HEK293 (cell line): ENCODE measurements around the gene NHERF2.

Source experiments
- AEBP2 ChIP-seq: fragments of 450-650 bp; formaldehyde crosslinking; IDR thresholded peaks from 2 replicates; pipeline ENCODE4 v1.5.1; 2016; ENCODE audit warnings: missing biosample characterization, missing genetic modification characterization, borderline replicate concordance
- CTCF ChIP-seq: fragments of 450-650 bp; formaldehyde crosslinking; IDR thresholded peaks from 2 replicates; pipeline ENCODE4 v1.5.1; 2016; ENCODE audit warnings: missing biosample characterization, missing genetic modification characterization
- PBX3 ChIP-seq: sonication (generic); formaldehyde crosslinking; IDR thresholded peaks from 2 replicates; pipeline ENCODE4 v1.8.1; 2022; ENCODE audit warnings: mild to moderate bottlenecking, moderate library complexity, missing genetic modification reagents
- REPIN1 ChIP-seq: fragments of 450-650 bp; formaldehyde crosslinking; IDR thresholded peaks from 2 replicates; pipeline ENCODE4 v1.5.1; 2017; ENCODE audit warnings: missing biosample characterization, missing genetic modification characterization, low read depth
- REST ChIP-seq: fragments of 450-650 bp; formaldehyde crosslinking; IDR thresholded peaks from 2 replicates; pipeline ENCODE4 v1.5.1; 2016; ENCODE audit warnings: missing biosample characterization, missing genetic modification characterization
- TRIM28 ChIP-seq: IDR thresholded peaks from 2 replicates; pipeline ENCODE4 v1.6.1; 2011; ENCODE audit warnings: low read length, control low read depth, borderline replicate concordance
- ZBTB26 ChIP-seq: fragments of 450-650 bp; formaldehyde crosslinking; optimal IDR thresholded peaks from 2 replicates; pipeline ENCODE3; 2016; ENCODE audit warnings: missing biosample characterization, mild to moderate bottlenecking, missing genetic modification characterization
- ZNF169 ChIP-seq: fragments of 450-650 bp; formaldehyde crosslinking; IDR thresholded peaks from 2 replicates; pipeline ENCODE4 v1.5.1; 2016; ENCODE audit warnings: missing biosample characterization, missing genetic modification characterization
- ZNF175 ChIP-seq: fragments of 450-650 bp; formaldehyde crosslinking; IDR thresholded peaks from 2 replicates; pipeline ENCODE4 v1.5.1; 2016; ENCODE audit warnings: missing biosample characterization, missing genetic modification characterization
- ZNF211 ChIP-seq: fragments of 450-650 bp; formaldehyde crosslinking; IDR thresholded peaks from 2 replicates; pipeline ENCODE4 v1.5.1; 2016; ENCODE audit warnings: low read depth, missing biosample characterization, missing genetic modification characterization
- ZNF223 ChIP-seq: fragments of 450-650 bp; formaldehyde crosslinking; IDR thresholded peaks from 2 replicates; pipeline ENCODE4 v1.5.1; 2016; ENCODE audit warnings: missing biosample characterization, missing genetic modification characterization
- ZNF280D ChIP-seq: fragments of 450-650 bp; formaldehyde crosslinking; IDR thresholded peaks from 2 replicates; pipeline ENCODE4 v1.5.1; 2016; ENCODE audit warnings: missing biosample characterization, missing genetic modification characterization
- ZNF362 ChIP-seq: fragments of 450-650 bp; formaldehyde crosslinking; IDR thresholded peaks from 2 replicates; pipeline ENCODE4 v1.5.1; 2016; ENCODE audit warnings: missing biosample characterization, missing genetic modification characterization
- ZNF416 ChIP-seq: fragments of 450-650 bp; formaldehyde crosslinking; IDR thresholded peaks from 2 replicates; pipeline ENCODE4 v1.5.1; 2016; ENCODE audit warnings: missing biosample characterization, missing genetic modification characterization
- ZNF560 ChIP-seq: fragments of 450-650 bp; formaldehyde crosslinking; IDR thresholded peaks from 2 replicates; pipeline ENCODE4 v1.5.1; 2017; ENCODE audit warnings: missing biosample characterization, missing genetic modification characterization, borderline replicate concordance
- ZNF624 ChIP-seq: fragments of 450-650 bp; formaldehyde crosslinking; IDR thresholded peaks from 2 replicates; pipeline ENCODE4 v1.5.1; 2017; ENCODE audit warnings: missing biosample characterization, missing genetic modification characterization
- ZNF670 ChIP-seq: fragments of 450-650 bp; formaldehyde crosslinking; IDR thresholded peaks from 2 replicates; pipeline ENCODE4 v1.5.1; 2016; ENCODE audit warnings: missing biosample characterization, missing genetic modification characterization, low read depth
- ZNF692 ChIP-seq: fragments of 450-650 bp; formaldehyde crosslinking; IDR thresholded peaks from 2 replicates; pipeline ENCODE4 v1.5.1; 2016; ENCODE audit warnings: missing biosample characterization, missing genetic modification characterization
- ZNF830 ChIP-seq: fragments of 450-650 bp; IDR thresholded peaks from 2 replicates; pipeline ENCODE4 v1.5.0; 2018; ENCODE audit warnings: missing biosample characterization, missing genetic modification characterization, low read depth, mild to moderate bottlenecking, moderate library complexity
- ZNF837 ChIP-seq: fragments of 450-650 bp; formaldehyde crosslinking; IDR thresholded peaks from 2 replicates; pipeline ENCODE4 v1.5.1; 2016; ENCODE audit warnings: missing biosample characterization, missing genetic modification characterization
- ZSCAN30 ChIP-seq: fragments of 450-650 bp; IDR thresholded peaks from 2 replicates; pipeline ENCODE4 v1.5.1; 2018; ENCODE audit warnings: missing biosample characterization, mild to moderate bottlenecking, missing genetic modification characterization, moderate library complexity
- ZSCAN5A ChIP-seq: fragments of 450-650 bp; formaldehyde crosslinking; IDR thresholded peaks from 2 replicates; pipeline ENCODE4 v1.5.1; 2016; ENCODE audit warnings: missing biosample characterization, missing genetic modification characterization

The NHERF2 gene

GRCh38 chr16:1990351-1991134 is 36.2 kb upstream of the NHERF2 start (continued):
- TF ChIP-seq ZNF830 (no peak), ZNF175 (tag by site-specific recombination) (no peak), PBX3 (CRISPR knock-in tag) (0 out of 2 replicates have a peak, but pooled peaks have one; percentile 43), ZSCAN5A (tag by site-specific recombination) (no peak), ZNF670 (tag by site-specific recombination) (no peak), TRIM28 (no peak), ZNF362 (tag by site-specific recombination) (no peak), ZNF624 (tag by site-specific recombination) (no peak), ZBTB26 (tag by site-specific recombination) (peak; percentile 36), ZNF211 (no peak), REPIN1 (tag by site-specific recombination) (no peak), AEBP2 (no peak), ZNF560 (tag by site-specific recombination) (no peak), ZNF169 (tag by site-specific recombination) (no peak), ZNF416 (no peak), ZNF280D (tag by site-specific recombination) (no peak), ZNF837 (tag by site-specific recombination) (no peak), ZNF692 (tag by site-specific recombination) (no peak), CTCF (tag by site-specific recombination) (no peak), ZNF223 (tag by site-specific recombination) (no peak), ZSCAN30 (tag by site-specific recombination) (no peak), REST (tag by site-specific recombination) (no peak)
